DND-41 (cell line): ENCODE data around the gene TXNRD1.

Experiments
- CTCF ChIP-seq: IDR thresholded peaks from 2 replicates; pipeline ENCODE4 v1.5.1; 2012; ENCODE audit warnings: borderline replicate concordance, low read length, moderate library complexity, mild to moderate bottlenecking; ENCODE audit not compliant: poor library complexity, severe bottlenecking; ENCODE audit errors: extremely low read depth
- EZH2 ChIP-seq: IDR thresholded peaks from 3 replicates; pipeline ENCODE4 v1.6.1; 2012; ENCODE audit warnings: borderline replicate concordance, low read depth, mild to moderate bottlenecking, moderate library complexity, low read length, inconsistent platforms; ENCODE audit not compliant: severe bottlenecking

- TF ChIP-seq CTCF (no peak), EZH2 (no peak)
Measured at GRCh38 chr12:104352106-104352713, 136.6 kb downstream of the TXNRD1 start.
